HepG2 (cell line): Measurements from ENCODE around the gene STIM1. TPM values are rescaled to one million over a fixed set of nuclear protein-coding genes. Genes with fewer than 3 reads are reported as not detected.

Source experiments
- ATAC-seq: fragments of 200-7000 bp; cut with Tn5 transposase; 3 replicates; pipeline ENCODE4 v1.9.1; 2020; ENCODE audit warnings: mild to moderate bottlenecking, moderate library complexity
- BruUV-seq: library from RNA; stranded (reverse); fragments of 400-500 nt; replicated peaks from 2 replicates; lab custom pipeline; 2021; lab: Mats Ljungman, UMichigan
- CTCF ChIA-PET: fragments of 300-600 bp; formaldehyde crosslinking; extraction: SDS; loops from one replicate; lab custom pipeline; 2021; ENCODE audit warnings: low total read pairs, inconsistent platforms, low intra/inter-chr PET ratio; lab: Yijun Ruan, JAX
- POLR2A ChIA-PET: fragments of 350-600 bp; sonication (Branson Sonifier 250); formaldehyde crosslinking; loops from one replicate; lab custom pipeline; 2020; ENCODE audit warnings: antibody characterized with exemption, inconsistent platforms; lab: Yijun Ruan, JAX
- DNase-seq: peaks from one replicate; pipeline ENCODE4 v3.0.0-alpha.2; 2015; ENCODE audit warnings: low spot score
- FAIRE-seq: peaks from 3 replicates; lab custom pipeline; 2011; peaks lifted over from hg19 to GRCh38; lab: Jason Lieb, UNC
- H2AFZ ChIP-seq: one replicate; pipeline ENCODE4 v1.6.1; 2011; ENCODE audit warnings: low read length, inconsistent platforms
- H3K27ac ChIP-seq: fragments of 300-600 bp; 3 replicates; pipeline ENCODE4 v1.8.0; 2011; ENCODE audit warnings: mixed run types, mild to moderate bottlenecking, mixed read lengths, low read length, inconsistent platforms; ENCODE audit not compliant: insufficient read depth; ENCODE audit errors: extremely low read length
- H3K27me3 ChIP-seq, 2 experiments: fragments of 200-600 bp in 1 of 2; 2 replicates in 1 of 2; 3 replicates in 1 of 2; pipeline versions ENCODE4 v1.6.0 to v1.8.0; 2011; ENCODE audit warnings: low read length in 2 of 2, mild to moderate bottlenecking in 2 of 2, moderate library complexity in 2 of 2, inconsistent platforms in 1 of 2; ENCODE audit not compliant: insufficient read depth in 2 of 2, control insufficient read depth in 1 of 2
- H3K36me3 ChIP-seq, 2 experiments: fragments of 200-600 bp in 1 of 2; replicated peaks in 1 of 2; 2 replicates in 1 of 2; 3 replicates in 1 of 2; pipeline versions ENCODE4 v1.5.1 to v1.8.0; 2011; ENCODE audit warnings: low read length in 2 of 2, inconsistent platforms in 1 of 2; ENCODE audit not compliant: insufficient read depth in 2 of 2, control insufficient read depth in 1 of 2
- H3K4me1 ChIP-seq: 2 replicates; pipeline ENCODE4 v1.5.1; 2012; ENCODE audit warnings: low read length, inconsistent platforms; ENCODE audit not compliant: insufficient read depth
- H3K4me2 ChIP-seq: 2 replicates; pipeline ENCODE4 v1.6.0; 2011; ENCODE audit warnings: low read depth, low read length, inconsistent platforms
- H3K4me3 ChIP-seq, 3 experiments: fragments of 200-600 bp in 1 of 3; sonication (generic), shearing (Covaris generic) in 1 of 3; replicated peaks in 1 of 3; 2 replicates each; pipeline ENCODE4 v1.5.1; 2011 to 2016; ENCODE audit warnings: low read length in 3 of 3, inconsistent platforms in 2 of 3, low read depth in 2 of 3, mild to moderate bottlenecking in 2 of 3, control low read depth in 1 of 3, mixed read lengths in 1 of 3; ENCODE audit not compliant: insufficient read depth in 1 of 3
- H3K79me2 ChIP-seq: one replicate; pipeline ENCODE4 v1.6.1; 2011; ENCODE audit warnings: low read length, inconsistent platforms; ENCODE audit not compliant: insufficient read depth
- H3K9ac ChIP-seq: 2 replicates; pipeline ENCODE4 v1.6.0; 2011; ENCODE audit warnings: mild to moderate bottlenecking, low read depth, low read length, inconsistent platforms; ENCODE audit not compliant: insufficient read depth
- H3K9me3 ChIP-seq: 2 replicates; pipeline ENCODE4 v1.5.1; 2012; ENCODE audit warnings: mild to moderate bottlenecking, low read length
- H4K20me1 ChIP-seq: 2 replicates; pipeline ENCODE4 v1.6.0; 2011; ENCODE audit warnings: inconsistent platforms, mild to moderate bottlenecking, low read length, moderate library complexity; ENCODE audit not compliant: insufficient read depth
- CEBPB ChIP-seq: IDR thresholded peaks from 2 replicates; pipeline ENCODE4 v1.6.1; 2011; ENCODE audit warnings: low read depth, low read length, improper control_type of control experiment, borderline replicate concordance
- CEBPG ChIP-seq: IDR thresholded peaks from 2 replicates; pipeline ENCODE4 v1.6.1; 2016
- CSRNP2 ChIP-seq: sonication (generic); formaldehyde crosslinking; conservative IDR thresholded peaks from 2 replicates; pipeline ENCODE4 v1.8.0; 2022; ENCODE audit warnings: low read depth, missing genetic modification reagents
- LRRFIP1 ChIP-seq: sonication (generic); formaldehyde crosslinking; conservative IDR thresholded peaks from 2 replicates; pipeline ENCODE4 v1.4.0; 2020; ENCODE audit warnings: missing genetic modification reagents
- NFKBIZ ChIP-seq: IDR thresholded peaks from 2 replicates; pipeline ENCODE4 v1.6.1; 2018; ENCODE audit warnings: missing genetic modification reagents, missing compliant biosample characterization
- TIGD3 ChIP-seq: sonication (generic); formaldehyde crosslinking; IDR thresholded peaks from 2 replicates; pipeline ENCODE4 v1.5.1; 2020; ENCODE audit warnings: mild to moderate bottlenecking, missing genetic modification reagents, borderline replicate concordance
- ZNF280D ChIP-seq: sonication (generic); formaldehyde crosslinking; IDR thresholded peaks from 2 replicates; pipeline ENCODE4 v1.5.1; 2020; ENCODE audit warnings: mild to moderate bottlenecking, missing genetic modification reagents
- ZNF282 ChIP-seq: fragments of 450-650 bp; IDR thresholded peaks from 2 replicates; pipeline ENCODE4 v1.6.1; 2018; ENCODE audit not compliant: partially characterized antibody
- ZNF75D ChIP-seq: sonication (generic); formaldehyde crosslinking; IDR thresholded peaks from 2 replicates; pipeline ENCODE4 v1.8.1; 2023; ENCODE audit warnings: missing genetic modification reagents, mild to moderate bottlenecking, borderline replicate concordance
- WGBS: methylation state at CpG from one replicate; pipeline ENCODE4 v1.1.6; 2017; ENCODE audit warnings: low lambda C conversion rate; 5-methylcytosine and 5-hydroxymethylcytosine counted together
- in situ Hi-C: cut with HindIII; loops from 2 replicates; pipeline ENCODE4 v1.10.0; 2017; ENCODE audit warnings: low pct_unique_long_range_greater_than_20kb; ENCODE audit not compliant: extremely low pct_ligation_motif_present
- intact Hi-C: fragments of 100-400 bp; cut with micrococcal nuclease; formaldehyde crosslinking; loops from one replicate; pipeline ENCODE4 v1.10.0; 2022; ENCODE audit not compliant: unreplicated experiment
- polyA plus RNA-seq, 8 experiments: library from polyadenylated mRNA; depleted of rRNA in 3 of 8; stranded (reverse) in 7 of 8; unstranded in 1 of 8; fragments of >200 nt; fragmentation: Illumina TruSeq in 4 of 8; extraction: Trizol in 4 of 8; gene quantifications; 2 replicates each; pipeline versions ENCODE4 v1.2.1 to v1.2.3, GENCODE V29; 2011 to 2016; ENCODE audit warnings: low read depth in 4 of 8, missing spikeins in 1 of 8, mixed read lengths in 1 of 8; ENCODE audit not compliant: insufficient read depth in 1 of 8
- total RNA-seq, 5 experiments: library from RNA; depleted of rRNA; stranded (reverse); fragments of >200 nt; fragmentation: Illumina TruSeq; extraction: Trizol; gene quantifications; 2 replicates each; pipeline ENCODE4 v1.2.3, GENCODE V29; 2016; ENCODE audit warnings: low read depth in 1 of 5

STIM1 gene
- total and polyA plus RNA-seq, 2 of the 13 experiments (the other 11 are each of a cell fraction or from before 2014, with no cell fraction given), result 19.2 to 28.5 TPM

GRCh38 chr11:3890014-3890413 is 34.5 kb downstream of the STIM1 start:
- Histone ChIP-seq H3K4me2 (no peak overlapping the region), H3K27me3 (no peaks in the 10 kb centered on the region), H3K27ac (no peak overlapping the region), H3K9me3 (no peaks in the 10 kb centered on the region), H2AFZ (no peak overlapping the region), H3K4me1 (peaks cover 61% of the 10 kb centered on the region), H4K20me1 (no peaks in the 10 kb centered on the region), H3K36me3 (no peaks in the 10 kb centered on the region), H3K9ac (no peak overlapping the region), H3K4me3 (no peak overlapping the region), H3K79me2 (peaks cover 45% of the 10 kb centered on the region)
- ATAC-seq (0 out of 3 replicates have a peak, but pooled peaks have one; percentile 26), FAIRE-seq (no peak), DNase-seq (no peak)
- intact Hi-C loops (no loop called here), in situ Hi-C loops (no loop called here)
- CTCF ChIA-PET, result no interaction called here
- WGBS, result 82% methylated on average over 2 of the region's 2 CpGs
- POLR2A ChIA-PET, result interaction anchor here (1.1 to 2.6 kb wide), 3 partner anchors 9 to 24 kb away, joined by 3 to 7 read pairs (median 3); no protein-coding TSS in a partner anchor
- TF ChIP-seq LRRFIP1 (CRISPR knock-in tag) (no peak), CEBPB (peak; percentile 32; the same call in 1 of the 2 replicates), CEBPG (CRISPR knock-in tag) (peak; percentile 26; the same call in 1 of the 2 replicates), ZNF75D (no peak)
- no TSS peak for BruUV-seq

GRCh38 chr11:3890806-3891205 is 35.3 kb downstream of the STIM1 start:
- no peak overlapping the region for H3K9ac ChIP-seq
- FAIRE-seq, result no peak
- intact Hi-C loops, result no loop called here
- no peaks in the 10 kb centered on the region for H3K27me3 ChIP-seq
- H3K27ac ChIP-seq, result no peak overlapping the region
- no peak overlapping the region for H3K4me3 ChIP-seq
- peaks cover 39% of the 10 kb centered on the region for H3K79me2 ChIP-seq
- no peak for DNase-seq
- in situ Hi-C loops, result no loop called here
- H4K20me1 ChIP-seq, result no peaks in the 10 kb centered on the region
- no TSS peak for BruUV-seq
- H3K9me3 ChIP-seq, result no peaks in the 10 kb centered on the region
- POLR2A ChIA-PET, result interaction anchor here (0.8 to 1.3 kb wide), 2 partner anchors 10 to 14 kb away, joined by 3 read pairs; no protein-coding TSS in a partner anchor
- no peak for ATAC-seq
- WGBS, result 100% methylated on average over 1 of the region's 1 CpG
- no peak overlapping the region for H2AFZ ChIP-seq
- H3K4me1 ChIP-seq, result peaks cover 58% of the 10 kb centered on the region
- H3K36me3 ChIP-seq, result no peaks in the 10 kb centered on the region
- no peak overlapping the region for H3K4me2 ChIP-seq
- CTCF ChIA-PET, result no interaction called here
- TF ChIP-seq TIGD3 (CRISPR knock-in tag), result no peak
- TF ChIP-seq ZNF282, result no peak
- no peak for TF ChIP-seq CSRNP2 (CRISPR knock-in tag)
- no peak for TF ChIP-seq ZNF280D (CRISPR knock-in tag)
- TF ChIP-seq NFKBIZ, result no peak
